Adrenal gland (tissue), 5 donors: ENCODE data around the gene RPLP2.

Source experiments
- CTCF ChIP-seq, 6 experiments: fragments of 450-650 bp in 4 of 6; fragments of 200-600 bp in 2 of 6; sonication (generic) in 1 of 6; IDR thresholded peaks; 1 replicate in 5 of 6; 2 replicates in 1 of 6; pipeline versions ENCODE4 v1.5.1 to v1.8.0; 2016 to 2021; ENCODE audit warnings: antibody characterized with exemption in 6 of 6, mild to moderate bottlenecking in 2 of 6, moderate library complexity in 1 of 6
- POLR2A ChIP-seq, 2 donors: fragments of 450-650 bp; IDR thresholded peaks; one replicate each; pipeline ENCODE4 v1.6.1; 2017; ENCODE audit warnings: antibody characterized with exemption in 2 of 2, mild to moderate bottlenecking in 2 of 2, moderate library complexity in 1 of 2
- donor health status: DM: no; HTN: no; CAD: no.

DNA sequence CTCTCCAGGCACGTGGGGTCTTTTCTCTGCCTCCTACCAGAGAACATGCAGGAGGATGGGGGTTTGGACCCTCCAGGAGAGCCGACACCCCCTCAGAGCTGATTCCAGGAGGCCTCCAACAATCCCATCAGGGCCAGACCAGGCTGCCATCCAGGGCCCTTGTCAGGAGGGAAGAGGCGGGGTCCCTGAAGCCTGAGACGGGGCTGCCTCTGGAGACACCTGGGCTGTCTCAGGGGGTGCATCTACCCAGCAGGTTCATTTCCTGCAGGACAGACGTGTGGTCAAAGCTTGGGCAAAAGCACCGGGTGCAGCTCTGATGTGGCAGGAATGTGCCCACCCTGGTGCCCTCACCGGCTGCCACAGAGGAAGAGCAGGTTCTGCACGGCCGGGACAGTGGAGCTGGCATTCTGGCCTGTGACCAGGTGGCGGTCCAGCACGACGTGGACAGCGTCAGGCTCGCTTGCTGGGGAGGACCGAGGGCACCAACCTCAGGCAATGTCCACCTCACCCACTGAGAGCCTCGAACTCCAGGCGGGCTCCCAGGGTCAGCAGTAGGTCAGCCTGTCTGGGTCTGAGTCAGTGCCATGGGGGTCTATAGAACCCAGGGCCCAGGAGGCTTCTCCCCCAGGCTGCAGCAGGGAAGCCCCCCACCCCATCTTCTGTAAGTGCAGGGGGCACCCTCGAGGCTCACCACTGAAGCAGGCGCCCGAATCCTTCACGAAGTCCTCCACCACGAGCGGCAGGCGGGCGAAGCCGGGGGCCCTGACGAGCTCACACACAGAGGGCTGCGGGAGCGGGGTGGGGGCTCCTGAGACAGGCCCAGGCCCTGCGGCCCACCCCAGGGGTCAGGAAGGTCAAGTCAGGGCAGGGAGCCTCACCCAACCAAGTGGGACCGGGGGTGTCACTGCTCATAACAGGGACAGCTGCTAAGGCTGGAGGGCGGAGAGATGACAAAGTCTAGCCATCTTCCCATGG is 38.8 kb upstream of the RPLP2 start:
- TF ChIP-seq CTCF (IDR thresholded peaks at IDR 0.05) (no peak), POLR2A (IDR thresholded peaks at IDR 0.05) (no peak)
